Measurements from ENCODE around the gene DSTYK.

DSTYK gene

GRCh38 chr1:205211169-205211838 lies at the start of gene DSTYK:
Gene DSTYK, minus strand, starts transcription at chr1:205211702. Its CDS starts 167 bp downstream, at chr1:205211535.
- DNase-seq, result peak; percentile 75

- DNase-seq, result no peak
Observed at GRCh38 chr1:205259998-205260397, 48.5 kb upstream of the DSTYK start.

GRCh38 chr1:205259324-205259832 lies 47.9 kb upstream of the DSTYK start:
- no peak for DNase-seq

GRCh38 chr1:205258719-205259118 lies 47.2 kb upstream of the DSTYK start:
- no peak for DNase-seq

GRCh38 chr1:205258261-205258691 lies 46.8 kb upstream of the DSTYK start:
- DNase-seq, result no peak

- no peak for DNase-seq
Observed at GRCh38 chr1:205257735-205258134, 46.2 kb upstream of the DSTYK start.

- no peak for DNase-seq
Observed at GRCh38 chr1:205256951-205257625, 45.6 kb upstream of the DSTYK start.

GRCh38 chr1:205255941-205256780 lies 44.7 kb upstream of the DSTYK start:
- peak; percentile 61 for DNase-seq

GRCh38 chr1:205251576-205251975 lies 40.1 kb upstream of the DSTYK start:
- no peak for DNase-seq

- DNase-seq, result no peak
Observed at GRCh38 chr1:205250699-205251098, 39.2 kb upstream of the DSTYK start.

GRCh38 chr1:205249651-205250050 lies 38.1 kb upstream of the DSTYK start:
- DNase-seq, result no peak

GRCh38 chr1:205248793-205249601 lies 37.5 kb upstream of the DSTYK start:
- DNase-seq, result peak; percentile 33

GRCh38 chr1:205247130-205247921 lies 35.8 kb upstream of the DSTYK start:
- no peak for DNase-seq

- DNase-seq, result no peak
Observed at GRCh38 chr1:205246351-205247119, 35.0 kb upstream of the DSTYK start.

- no peak for DNase-seq
Observed at GRCh38 chr1:205245096-205245495, 33.6 kb upstream of the DSTYK start.

GRCh38 chr1:205244384-205244783 lies 32.9 kb upstream of the DSTYK start:
- DNase-seq, result no peak

GRCh38 chr1:205243350-205244191 lies 32.1 kb upstream of the DSTYK start:
- peak; percentile 18 for DNase-seq

- DNase-seq, result no peak
Observed at GRCh38 chr1:205241366-205242030, 30.0 kb upstream of the DSTYK start.

- DNase-seq, result no peak
Observed at GRCh38 chr1:205240569-205240968, 29.1 kb upstream of the DSTYK start.
